Epithelial cell of proximal tubule (primary cell): ENCODE results near the gene SCGB1C2. TPM values are rescaled to one million over a fixed set of nuclear protein-coding genes. Genes with fewer than 3 reads are reported as not detected.

Experiments
- DNase-seq: peaks from one replicate; pipeline ENCODE4 v3.0.0-alpha.2; 2011; ENCODE audit warnings: low read depth
- H3K4me3 ChIP-seq: 2 replicates; pipeline ENCODE4 v1.5.1; 2011; ENCODE audit warnings: low read depth, mild to moderate bottlenecking, low read length
- total RNA-seq: library from RNA; depleted of rRNA; stranded (reverse); fragments of >200 nt; gene quantifications from 2 replicates; pipeline ENCODE4 v1.2.3, GENCODE V29; 2015
- TF ChIP-seq, protein P1 (sequence below): conservative IDR thresholded peaks from 2 replicates; pipeline ENCODE4 v1.5.1; 2012; ENCODE audit warnings: low read depth, mild to moderate bottlenecking, low read length

SCGB1C2 gene
- total RNA-seq, 1 donor from 2014 or later = not detected

DNA sequence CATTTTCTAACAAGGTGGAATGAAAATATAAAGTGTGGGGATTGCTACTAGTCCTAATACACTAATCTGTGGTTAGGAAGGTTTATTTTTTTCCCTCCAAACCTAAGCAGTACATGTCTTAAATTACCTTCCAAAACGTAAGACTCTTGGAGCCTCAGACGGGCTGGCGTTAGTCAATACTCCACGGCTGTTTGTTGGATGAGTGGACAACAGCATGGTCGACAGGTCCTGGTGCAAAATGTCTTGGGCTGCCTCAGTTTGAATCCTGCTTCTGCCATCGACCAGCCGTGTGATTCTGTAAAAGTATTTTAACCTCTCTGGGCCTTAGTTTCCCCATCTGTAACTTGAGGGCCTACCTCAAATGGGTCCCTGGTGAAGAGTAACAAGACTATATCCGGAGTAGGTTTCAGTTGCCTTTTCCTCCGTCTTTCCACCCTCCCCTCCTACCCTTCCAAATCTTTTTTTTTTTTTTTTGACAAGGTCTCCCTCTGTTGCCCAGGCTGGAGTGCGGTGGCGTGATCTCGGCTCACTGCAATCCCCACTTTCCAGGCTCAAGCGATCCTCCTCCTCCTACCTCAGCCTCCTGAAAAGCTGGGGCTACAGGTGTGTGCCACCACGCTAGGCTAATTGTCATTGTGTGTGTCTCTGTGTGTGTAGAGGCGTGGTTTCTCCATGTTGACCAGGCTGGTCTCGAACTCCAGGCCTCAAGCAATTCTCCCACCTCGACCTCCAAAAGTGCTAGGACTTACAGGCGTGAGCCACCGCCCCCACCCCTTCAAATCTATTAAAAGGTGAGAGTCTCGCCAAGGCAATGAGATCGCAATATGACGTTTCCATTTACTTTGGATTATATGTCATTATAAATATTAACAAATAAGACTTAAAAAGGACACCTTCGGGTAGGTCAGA is 5.8 kb downstream of the SCGB1C2 start:
- DNase-seq = no peak
- H3K4me3 ChIP-seq = no peak overlapping the region
- TF ChIP-seq, protein P1, sequence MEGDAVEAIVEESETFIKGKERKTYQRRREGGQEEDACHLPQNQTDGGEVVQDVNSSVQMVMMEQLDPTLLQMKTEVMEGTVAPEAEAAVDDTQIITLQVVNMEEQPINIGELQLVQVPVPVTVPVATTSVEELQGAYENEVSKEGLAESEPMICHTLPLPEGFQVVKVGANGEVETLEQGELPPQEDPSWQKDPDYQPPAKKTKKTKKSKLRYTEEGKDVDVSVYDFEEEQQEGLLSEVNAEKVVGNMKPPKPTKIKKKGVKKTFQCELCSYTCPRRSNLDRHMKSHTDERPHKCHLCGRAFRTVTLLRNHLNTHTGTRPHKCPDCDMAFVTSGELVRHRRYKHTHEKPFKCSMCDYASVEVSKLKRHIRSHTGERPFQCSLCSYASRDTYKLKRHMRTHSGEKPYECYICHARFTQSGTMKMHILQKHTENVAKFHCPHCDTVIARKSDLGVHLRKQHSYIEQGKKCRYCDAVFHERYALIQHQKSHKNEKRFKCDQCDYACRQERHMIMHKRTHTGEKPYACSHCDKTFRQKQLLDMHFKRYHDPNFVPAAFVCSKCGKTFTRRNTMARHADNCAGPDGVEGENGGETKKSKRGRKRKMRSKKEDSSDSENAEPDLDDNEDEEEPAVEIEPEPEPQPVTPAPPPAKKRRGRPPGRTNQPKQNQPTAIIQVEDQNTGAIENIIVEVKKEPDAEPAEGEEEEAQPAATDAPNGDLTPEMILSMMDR = no peak

DNA sequence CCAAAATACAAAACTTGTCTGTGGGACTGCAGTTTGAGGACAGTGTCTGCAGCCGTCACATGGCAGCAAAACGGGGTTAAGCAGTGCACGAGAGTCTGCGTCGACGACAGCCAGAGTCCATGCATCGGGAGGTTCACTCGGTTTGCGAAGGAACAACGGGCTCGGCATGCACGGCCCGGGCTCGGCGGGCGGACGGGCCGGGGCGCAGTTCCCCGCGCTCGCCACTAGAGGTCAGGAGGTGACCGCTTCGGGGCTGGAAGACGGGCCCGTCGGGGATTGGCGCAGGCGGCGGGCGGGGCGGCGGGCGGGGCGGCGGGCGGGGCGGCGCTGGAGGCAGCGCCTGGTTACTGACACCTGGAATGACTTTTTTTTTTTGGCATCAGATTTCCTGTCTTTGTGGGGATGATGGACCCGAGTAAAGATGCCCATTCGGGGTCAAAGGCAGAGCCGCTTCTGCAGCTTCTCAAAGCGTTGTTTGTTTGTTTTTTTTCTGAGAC is 6.5 kb downstream of the SCGB1C2 start:
- TF ChIP-seq, protein P1 = peak; percentile 64
- DNase-seq = no peak
- no peak overlapping the region for H3K4me3 ChIP-seq

DNA sequence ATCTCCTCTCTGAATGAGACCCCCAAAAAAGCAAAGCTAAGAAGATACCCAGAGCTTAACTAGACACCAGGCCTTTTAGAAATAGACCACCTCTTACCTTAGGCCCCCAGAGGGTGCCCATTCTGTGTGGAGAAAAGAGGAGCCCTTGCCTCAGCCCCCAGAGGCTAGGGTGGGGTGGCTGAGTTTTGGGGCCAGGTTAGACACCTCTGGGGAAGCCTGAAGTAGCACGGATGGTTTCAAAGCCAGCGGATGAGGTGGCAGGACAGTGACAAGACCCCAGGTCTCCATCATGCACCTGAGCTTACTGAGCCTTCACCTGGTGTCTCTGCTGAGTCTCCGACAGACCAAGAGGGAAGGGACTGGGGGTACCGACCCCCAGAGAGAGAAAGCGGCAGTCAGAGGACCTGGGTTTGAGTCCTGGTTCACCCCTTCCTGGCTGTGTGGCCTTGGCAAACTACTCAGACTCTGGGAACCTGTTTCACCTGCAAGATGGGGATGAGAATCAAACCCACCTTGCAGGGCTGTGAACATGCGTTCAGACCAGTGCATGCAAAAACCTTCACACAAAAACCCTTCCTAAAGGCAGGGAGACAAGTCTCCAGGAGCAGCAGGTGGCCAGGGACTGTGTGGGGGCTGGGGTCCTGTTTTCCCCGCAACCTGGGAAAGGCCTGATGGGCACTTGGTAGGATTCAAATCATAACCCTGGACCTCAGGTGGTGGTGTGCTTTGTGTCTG is 7.7 kb downstream of the SCGB1C2 start:
- no peak overlapping the region for H3K4me3 ChIP-seq
- TF ChIP-seq, protein P1 = no peak
- DNase-seq = no peak

DNA sequence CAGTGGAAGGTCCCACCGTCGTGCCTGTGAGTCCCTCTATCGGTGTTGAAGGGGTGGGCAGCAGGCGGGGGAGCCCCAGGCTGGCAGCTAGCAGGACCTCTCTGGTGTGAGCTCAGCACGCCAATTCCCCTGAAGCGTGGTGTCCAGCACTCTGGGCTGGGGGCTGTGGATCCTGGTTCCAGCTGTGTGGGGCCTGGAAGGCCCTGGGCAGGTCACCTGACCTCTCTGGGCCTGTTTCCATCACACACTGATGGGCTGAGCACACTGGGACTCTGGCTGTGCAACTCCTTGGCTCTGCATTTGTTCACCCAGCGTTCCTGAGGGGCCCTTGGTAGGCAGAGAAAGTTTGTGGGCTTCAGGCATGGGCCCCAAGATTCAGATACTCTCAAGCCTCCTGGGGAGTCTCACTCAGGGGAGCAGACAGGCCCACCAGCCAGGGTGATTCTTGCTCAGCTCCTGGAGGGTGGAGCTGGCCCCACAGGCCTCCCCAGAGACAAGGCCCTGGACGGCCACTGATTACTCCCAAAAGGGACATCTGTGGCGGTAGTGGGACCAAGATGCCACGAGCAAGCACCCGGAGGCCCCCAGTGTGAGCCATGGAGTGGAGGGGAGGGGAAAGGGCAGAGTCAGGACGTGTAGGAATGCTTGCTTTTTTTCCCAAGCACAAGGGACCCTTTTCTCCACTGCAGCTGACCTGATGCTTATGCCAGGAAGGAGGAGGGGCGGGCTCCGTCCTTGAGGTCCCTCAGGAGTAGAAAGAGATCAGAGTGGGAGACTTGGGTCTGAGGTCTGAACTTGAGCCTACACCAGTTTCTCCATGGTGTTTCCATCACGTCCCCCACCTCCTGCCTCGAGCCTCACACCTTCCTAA is 8.5 kb downstream of the SCGB1C2 start:
- no peak overlapping the region for H3K4me3 ChIP-seq
- no peak for DNase-seq
- TF ChIP-seq, protein P1 = no peak

DNA sequence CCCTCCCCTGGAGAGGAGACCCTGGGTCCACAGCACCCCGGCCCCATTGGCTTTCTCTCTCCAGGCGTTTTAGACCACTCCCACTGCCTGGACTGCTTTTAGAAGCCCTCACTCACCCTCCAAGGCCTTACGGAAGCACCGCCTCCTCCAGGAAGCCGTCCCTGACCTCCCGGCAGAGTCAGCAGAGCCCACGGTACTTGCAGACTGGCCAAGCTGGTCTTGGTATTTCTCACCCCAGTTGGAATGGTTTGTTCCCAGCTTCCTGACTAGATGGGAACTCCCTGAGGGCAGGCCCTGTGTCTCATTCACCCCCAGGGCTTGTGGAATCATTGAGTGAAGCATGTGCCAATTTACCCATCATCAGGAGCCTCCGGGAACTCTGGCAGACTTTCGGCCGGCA is 9.2 kb downstream of the SCGB1C2 start:
- DNase-seq = no peak
- no peak overlapping the region for H3K4me3 ChIP-seq
- TF ChIP-seq, protein P1 = no peak

DNA sequence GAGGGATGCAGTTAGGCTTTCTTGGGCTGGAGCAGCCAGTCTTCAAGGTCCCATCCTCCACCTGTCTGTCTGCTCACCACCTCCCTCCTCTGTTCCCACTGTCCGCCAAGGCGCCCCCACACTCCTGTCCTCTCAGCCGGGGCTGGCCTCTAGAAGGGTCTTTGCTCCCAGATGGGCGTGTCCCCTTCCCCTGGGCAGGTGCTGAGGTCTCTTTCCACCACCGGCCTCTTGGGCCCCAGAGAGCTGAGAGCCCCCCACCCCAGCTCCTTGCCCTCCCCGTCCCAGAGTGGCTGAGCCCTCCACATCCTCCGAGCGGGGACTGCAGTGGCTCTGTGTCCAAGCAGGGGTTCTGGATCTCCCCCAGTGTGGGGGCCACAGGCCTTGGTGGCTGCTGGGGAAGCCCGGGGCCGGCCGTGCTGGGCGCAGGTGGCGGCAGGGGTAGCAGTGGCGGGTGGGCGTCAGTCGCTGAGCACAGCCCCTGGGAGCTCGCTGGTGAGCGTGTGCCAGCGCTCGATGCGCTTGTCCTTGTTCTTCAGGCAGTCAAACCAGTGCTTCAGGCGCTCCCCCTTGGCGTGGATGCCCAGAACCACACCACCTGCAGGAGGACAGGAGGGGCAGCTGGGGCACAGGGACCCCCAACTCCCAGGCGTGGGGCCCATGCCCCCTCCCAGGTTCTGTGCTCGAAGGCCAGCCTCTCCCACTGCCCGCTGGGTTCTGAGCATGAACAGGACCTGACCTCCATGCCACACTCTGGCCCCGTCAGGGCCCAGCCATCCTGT is 9.8 kb downstream of the SCGB1C2 start:
- H3K4me3 ChIP-seq = no peak overlapping the region
- DNase-seq = no peak
- TF ChIP-seq, protein P1 = no peak
